GM23248 (cell line): ENCODE data around the gene INTS1.

Experiments
- EZH2 ChIP-seq: fragments of 200-600 bp; sonication (generic); IDR thresholded peaks from 2 replicates; pipeline ENCODE4 v1.6.1; 2018; ENCODE audit warnings: antibody characterized with exemption, mild to moderate bottlenecking; ENCODE audit not compliant: insufficient read depth, poor library complexity, severe bottlenecking
- EZH2phosphoT487 ChIP-seq: fragments of 200-600 bp; sonication (generic); IDR thresholded peaks from 2 replicates; pipeline ENCODE4 v1.6.1; 2018; ENCODE audit warnings: antibody characterized with exemption, moderate library complexity, mild to moderate bottlenecking, low read depth; ENCODE audit not compliant: insufficient read depth

GRCh38 chr7:1480670-1481069, 23.5 kb downstream of the INTS1 start:
- no peak for TF ChIP-seq EZH2
- TF ChIP-seq EZH2phosphoT487: no peak
